Bronchial epithelial cell (primary cell): ENCODE results near the gene PSMC3. TPM values are rescaled to one million over a fixed set of nuclear protein-coding genes. Genes with fewer than 3 reads are reported as not detected.

Experiments
- DNase-seq: peaks from one replicate; pipeline ENCODE4 v3.0.0-alpha.2; 2010; ENCODE audit warnings: low read depth
- FAIRE-seq: peaks from 2 replicates; lab custom pipeline; 2011; peaks lifted over from hg19 to GRCh38; lab: Jason Lieb, UNC
- H3K27me3 ChIP-seq: 2 replicates; pipeline ENCODE4 v1.5.1; 2011; ENCODE audit warnings: low read length; ENCODE audit not compliant: control insufficient read depth, insufficient read depth
- H3K36me3 ChIP-seq: 2 replicates; pipeline ENCODE4 v1.5.1; 2011; ENCODE audit warnings: low read length; ENCODE audit not compliant: control insufficient read depth, insufficient read depth
- H3K4me3 ChIP-seq: 2 replicates; pipeline ENCODE4 v1.5.1; 2011; ENCODE audit warnings: mild to moderate bottlenecking, low read depth, low read length, control low read depth
- CTCF ChIP-seq: IDR thresholded peaks from 2 replicates; pipeline ENCODE4 v1.5.1; 2011; ENCODE audit warnings: mild to moderate bottlenecking, moderate library complexity, low read length, control low read depth, inconsistent platforms; ENCODE audit not compliant: insufficient read depth, severe bottlenecking
- total RNA-seq: library from RNA; depleted of rRNA; stranded (reverse); fragments of >200 nt; gene quantifications from 2 replicates; pipeline ENCODE4 v1.2.1, GENCODE V29; 2014

The PSMC3 gene
- total RNA-seq, 1 donor from 2014 or later, result 141 TPM

- TF ChIP-seq CTCF, result peak; percentile 97
- no peak for FAIRE-seq
- Histone ChIP-seq H3K27me3 (no peaks in the 10 kb centered on the region), H3K4me3 (no peak overlapping the region), H3K36me3 (no peaks in the 10 kb centered on the region)
- peak; percentile 46 for DNase-seq
Observed at GRCh38 chr11:47373876-47374719, 52.1 kb downstream of the PSMC3 start.

GRCh38 chr11:47372422-47372821 lies 53.8 kb downstream of the PSMC3 start:
- FAIRE-seq, result no peak
- H3K4me3 ChIP-seq, result no peak overlapping the region

GRCh38 chr11:47369676-47370075 lies 56.6 kb downstream of the PSMC3 start:
- Histone ChIP-seq H3K36me3 (no peaks in the 10 kb centered on the region), H3K27me3 (no peaks in the 10 kb centered on the region), H3K4me3 (no peak overlapping the region)
- FAIRE-seq, result no peak
- TF ChIP-seq CTCF, result no peak
- no peak for DNase-seq

More at GRCh38 chr11:47372422-47372821, 53.8 kb downstream of the PSMC3 start:
- DNase-seq, result peak; percentile 31
- Histone ChIP-seq H3K36me3 (no peaks in the 10 kb centered on the region), H3K27me3 (no peaks in the 10 kb centered on the region)
- no peak for TF ChIP-seq CTCF

Other genes starting within 250 kb of the PSMC3 start
- gene ARFGAP2, start 249.6 kb downstream of the PSMC3 start, total RNA-seq, result 99.7 and 105 TPM in 2 replicates
- 63.2 and 97.1 TPM in 2 replicates for gene PACSIN3, start 240.0 kb downstream of the PSMC3 start, total RNA-seq
- 31.5 and 39.0 TPM in 2 replicates for gene DDB2, start 211.5 kb downstream of the PSMC3 start, total RNA-seq
- 8.4 and 13.1 TPM in 2 replicates for gene ACP2, start 177.6 kb downstream of the PSMC3 start, total RNA-seq
- gene NR1H3, start 168.4 kb downstream of the PSMC3 start, total RNA-seq, result 9.5 and 10.1 TPM in 2 replicates
- gene MADD, start 156.3 kb downstream of the PSMC3 start, total RNA-seq, result 8.4 and 9.0 TPM in 2 replicates
- under 0.01 TPM in 1 of 2 replicates, not detected in the other for gene MYBPC3, start 73.7 kb downstream of the PSMC3 start, total RNA-seq
- not detected in 2 replicates for gene SPI1, start 47.9 kb downstream of the PSMC3 start, total RNA-seq
- gene SLC39A13, start 17.8 kb downstream of the PSMC3 start, total RNA-seq, result 12.3 and 18.2 TPM in 2 replicates
- gene RAPSN, start 22.7 kb upstream of the PSMC3 start, total RNA-seq, result 0.26 and 0.64 TPM in 2 replicates
- 63.4 and 94.2 TPM in 2 replicates for gene CELF1, start 126.7 kb upstream of the PSMC3 start, total RNA-seq
- gene PTPMT1, start 139.2 kb upstream of the PSMC3 start, total RNA-seq, result 124 and 147 TPM in 2 replicates
- 11.6 and 14.7 TPM in 2 replicates for gene KBTBD4, start 152.5 kb upstream of the PSMC3 start, total RNA-seq
- gene NDUFS3, start 152.6 kb upstream of the PSMC3 start, total RNA-seq, result 57.7 and 67.7 TPM in 2 replicates
- not detected in 2 replicates for gene FAM180B, start 160.2 kb upstream of the PSMC3 start, total RNA-seq
- 0.13 and 0.26 TPM in 2 replicates for gene C1QTNF4, start 168.0 kb upstream of the PSMC3 start, total RNA-seq
- 80.3 and 130 TPM in 2 replicates for gene MTCH2, start 216.1 kb upstream of the PSMC3 start, total RNA-seq